Bronchial epithelial cell (primary cell): Measurements from ENCODE around the gene SLC22A15. TPM values are rescaled to one million over a fixed set of nuclear protein-coding genes. Genes with fewer than 3 reads are reported as not detected.

Source experiments
- DNase-seq: peaks from one replicate; pipeline ENCODE4 v3.0.0-alpha.2; 2010; ENCODE audit warnings: low read depth
- FAIRE-seq: peaks from 2 replicates; lab custom pipeline; 2011; peaks lifted over from hg19 to GRCh38; lab: Jason Lieb, UNC
- H3K27me3 ChIP-seq: 2 replicates; pipeline ENCODE4 v1.5.1; 2011; ENCODE audit warnings: low read length; ENCODE audit not compliant: control insufficient read depth, insufficient read depth
- H3K36me3 ChIP-seq: 2 replicates; pipeline ENCODE4 v1.5.1; 2011; ENCODE audit warnings: low read length; ENCODE audit not compliant: control insufficient read depth, insufficient read depth
- H3K4me3 ChIP-seq: 2 replicates; pipeline ENCODE4 v1.5.1; 2011; ENCODE audit warnings: mild to moderate bottlenecking, low read depth, low read length, control low read depth
- total RNA-seq: library from RNA; depleted of rRNA; stranded (reverse); fragments of >200 nt; gene quantifications from 2 replicates; pipeline ENCODE4 v1.2.1, GENCODE V29; 2014
- TF ChIP-seq, protein P1 (sequence below): IDR thresholded peaks from 2 replicates; pipeline ENCODE4 v1.5.1; 2011; ENCODE audit warnings: mild to moderate bottlenecking, moderate library complexity, low read length, control low read depth, inconsistent platforms; ENCODE audit not compliant: insufficient read depth, severe bottlenecking

The SLC22A15 gene
- total RNA-seq, 1 donor from 2014 or later: 22.6 TPM

DNA sequence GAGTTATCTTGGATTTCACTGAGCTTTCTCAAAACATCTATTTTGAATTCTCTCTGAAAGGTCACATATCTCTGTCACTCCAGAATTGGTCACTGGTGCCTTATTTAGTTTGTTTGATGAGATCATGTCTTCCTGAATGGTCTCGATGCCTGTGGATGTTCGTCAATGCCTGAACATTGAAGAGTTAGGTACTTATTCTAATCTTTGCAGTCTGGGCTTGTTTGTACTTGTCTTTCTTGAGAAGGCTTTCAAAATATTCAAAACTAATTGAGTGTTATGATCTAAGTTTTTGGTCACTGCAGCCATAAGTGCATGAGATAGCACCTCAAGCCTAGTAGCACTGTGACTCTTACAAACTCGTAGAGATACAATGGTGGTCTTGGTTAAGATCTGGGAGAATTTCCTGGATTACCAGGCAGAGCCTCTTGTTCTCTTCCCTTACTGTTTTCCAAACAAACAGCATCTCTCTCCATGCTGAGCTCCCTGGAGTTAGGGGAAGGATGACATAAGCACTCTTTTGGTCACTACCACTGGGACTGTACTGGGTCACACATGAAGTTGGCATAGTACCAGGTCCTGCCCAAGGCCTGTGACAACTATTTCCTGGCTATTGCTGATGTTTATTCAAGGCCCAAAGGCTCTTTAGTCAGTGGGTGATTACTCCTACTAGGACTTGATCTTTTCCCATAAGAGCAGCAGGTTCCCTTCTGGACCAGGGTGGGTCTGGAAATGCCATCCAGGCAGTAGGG lies 25.6 kb downstream of the SLC22A15 start:
- Histone ChIP-seq H3K36me3 (peaks cover 12% of the 10 kb centered on the region), H3K4me3 (no peak overlapping the region), H3K27me3 (no peaks in the 10 kb centered on the region)
- TF ChIP-seq, protein P1, sequence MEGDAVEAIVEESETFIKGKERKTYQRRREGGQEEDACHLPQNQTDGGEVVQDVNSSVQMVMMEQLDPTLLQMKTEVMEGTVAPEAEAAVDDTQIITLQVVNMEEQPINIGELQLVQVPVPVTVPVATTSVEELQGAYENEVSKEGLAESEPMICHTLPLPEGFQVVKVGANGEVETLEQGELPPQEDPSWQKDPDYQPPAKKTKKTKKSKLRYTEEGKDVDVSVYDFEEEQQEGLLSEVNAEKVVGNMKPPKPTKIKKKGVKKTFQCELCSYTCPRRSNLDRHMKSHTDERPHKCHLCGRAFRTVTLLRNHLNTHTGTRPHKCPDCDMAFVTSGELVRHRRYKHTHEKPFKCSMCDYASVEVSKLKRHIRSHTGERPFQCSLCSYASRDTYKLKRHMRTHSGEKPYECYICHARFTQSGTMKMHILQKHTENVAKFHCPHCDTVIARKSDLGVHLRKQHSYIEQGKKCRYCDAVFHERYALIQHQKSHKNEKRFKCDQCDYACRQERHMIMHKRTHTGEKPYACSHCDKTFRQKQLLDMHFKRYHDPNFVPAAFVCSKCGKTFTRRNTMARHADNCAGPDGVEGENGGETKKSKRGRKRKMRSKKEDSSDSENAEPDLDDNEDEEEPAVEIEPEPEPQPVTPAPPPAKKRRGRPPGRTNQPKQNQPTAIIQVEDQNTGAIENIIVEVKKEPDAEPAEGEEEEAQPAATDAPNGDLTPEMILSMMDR: no peak
- DNase-seq (peak; percentile 93), FAIRE-seq (peak; percentile 91)

- DNase-seq: no peak
- H3K27me3 ChIP-seq: no peaks in the 10 kb centered on the region
- H3K4me3 ChIP-seq: no peak overlapping the region
- no peak for FAIRE-seq
- peaks cover 18% of the 10 kb centered on the region for H3K36me3 ChIP-seq
- TF ChIP-seq, protein P1: no peak
These were observed 26.6 kb downstream of the SLC22A15 start for GRCh38 chr1:116002781-116003420.

DNA sequence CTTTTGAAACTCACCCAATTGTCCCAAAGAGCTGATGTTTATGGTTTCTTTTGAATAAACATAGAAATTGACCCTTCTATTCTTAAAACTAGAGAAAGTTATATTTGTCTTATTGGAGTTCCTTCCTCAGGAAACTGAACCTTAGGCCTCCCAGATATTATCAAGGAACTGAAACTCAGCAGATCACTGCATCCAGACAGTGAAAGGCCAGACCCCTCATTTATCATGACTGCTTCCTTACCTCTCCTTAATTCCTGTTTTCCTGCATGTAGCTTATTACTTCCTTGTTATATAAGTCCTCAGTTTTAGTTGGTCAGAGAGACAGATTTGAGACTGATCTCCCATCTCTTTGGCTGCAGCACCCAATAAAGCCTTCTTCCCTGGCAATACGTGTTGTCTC lies 27.5 kb downstream of the SLC22A15 start:
- Histone ChIP-seq H3K36me3 (peaks cover 21% of the 10 kb centered on the region), H3K4me3 (no peak overlapping the region), H3K27me3 (no peaks in the 10 kb centered on the region)
- TF ChIP-seq, protein P1: no peak
- no peak for DNase-seq
- no peak for FAIRE-seq

DNA sequence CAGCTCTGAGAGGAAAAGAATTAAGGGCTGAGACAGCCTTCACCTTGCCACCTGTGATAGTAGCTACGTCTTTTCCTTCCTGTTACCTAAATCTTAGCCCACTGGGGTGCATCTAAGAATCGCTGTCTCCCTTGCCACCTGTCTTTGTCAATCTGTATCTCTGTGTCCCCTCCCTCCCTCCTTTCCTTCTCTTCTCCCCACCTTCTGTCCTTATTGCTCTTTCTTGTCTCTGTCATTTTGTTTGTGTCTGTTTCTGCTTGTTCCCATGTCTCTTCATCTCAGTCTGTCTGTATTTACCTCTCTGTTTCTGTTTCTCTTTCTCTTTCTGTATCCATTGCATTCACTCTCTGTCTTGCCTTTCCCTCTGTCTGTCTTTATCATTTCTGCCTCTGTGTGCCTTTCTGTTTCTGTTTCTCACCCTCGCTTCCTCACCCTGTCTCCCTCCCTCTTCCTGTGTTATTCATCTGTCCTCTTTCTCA lies 30.2 kb downstream of the SLC22A15 start:
- Histone ChIP-seq H3K4me3 (no peak overlapping the region), H3K36me3 (peaks cover 21% of the 10 kb centered on the region), H3K27me3 (no peaks in the 10 kb centered on the region)
- TF ChIP-seq, protein P1: no peak
- FAIRE-seq (no peak), DNase-seq (no peak)

DNA sequence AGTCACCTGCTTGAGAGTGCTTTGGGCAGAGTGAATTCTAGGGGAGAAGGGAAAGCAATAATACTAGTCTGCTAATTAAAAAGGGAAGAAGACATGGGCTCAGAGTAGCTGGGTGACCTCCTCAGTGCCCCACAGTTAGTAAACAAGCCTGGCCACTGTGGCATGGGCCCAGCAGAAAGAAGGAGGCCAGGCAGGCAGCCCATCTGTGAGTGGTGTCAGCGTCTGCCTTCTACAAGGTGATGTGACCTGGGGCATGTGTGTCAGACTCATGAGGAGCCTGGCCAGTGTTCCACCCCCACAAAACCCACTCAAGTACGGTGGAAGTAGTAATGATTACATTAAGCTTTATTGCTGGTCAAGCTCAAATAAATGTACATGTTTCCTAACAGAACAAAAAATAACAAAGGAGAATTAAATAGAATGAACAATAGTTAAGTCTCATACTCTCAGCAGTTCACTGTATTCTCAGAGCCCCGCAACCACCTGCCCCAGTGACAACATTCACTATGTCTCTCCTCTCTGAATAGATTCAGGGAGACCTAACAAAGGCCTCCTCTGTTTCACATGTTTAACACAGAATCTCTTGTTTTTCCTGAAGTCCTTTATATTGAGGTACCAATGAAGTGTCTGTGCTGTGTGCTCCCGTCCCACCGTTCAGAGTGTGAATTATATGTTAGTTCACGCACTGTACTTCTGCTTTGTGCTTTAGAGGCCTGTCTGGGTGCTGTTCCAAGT lies 32.5 kb downstream of the SLC22A15 start:
- no peak overlapping the region for H3K4me3 ChIP-seq
- no peaks in the 10 kb centered on the region for H3K27me3 ChIP-seq
- FAIRE-seq (no peak), DNase-seq (no peak)
- TF ChIP-seq, protein P1: no peak
- H3K36me3 ChIP-seq: peaks cover 12% of the 10 kb centered on the region
